Fibroblast of skin of scalp (primary cell): Measurements from ENCODE around the gene SLC35A4.
"Not testable (repeated sequence)": the region's sequence is repeated elsewhere in the genome, so short reads cannot be mapped to it uniquely, and the experiment has no call there.

Experiments used
- DNase-seq: peaks from one replicate; pipeline ENCODE4 v3.0.0-alpha.2; 2013

SLC35A4 gene

GRCh38 chr5:140591747-140592372, 27.2 kb downstream of the SLC35A4 start:
- DNase-seq, result peak; percentile 38

- DNase-seq, result not testable (repeated sequence)
Measured at GRCh38 chr5:140593070-140593469, 28.4 kb downstream of the SLC35A4 start.

DNA sequence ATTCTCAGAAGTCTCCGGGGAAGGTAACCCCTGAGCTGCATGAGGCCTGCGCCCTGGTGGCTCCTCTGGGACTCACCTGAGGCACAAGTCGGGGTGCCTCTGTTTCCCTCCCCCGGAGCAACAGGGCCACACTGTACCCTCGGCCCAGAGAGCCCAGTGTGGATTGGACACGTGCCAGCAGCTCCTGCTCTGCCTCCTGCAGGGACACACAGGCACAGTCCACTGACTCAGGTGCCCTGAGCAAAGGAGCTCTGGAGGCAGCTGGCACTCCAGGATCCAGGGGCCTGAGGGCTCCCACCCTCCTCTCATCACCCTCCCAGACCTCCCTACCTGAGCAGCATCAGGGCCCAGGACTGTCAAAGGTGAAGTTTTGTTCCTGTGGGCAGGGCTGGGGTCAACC, 29.5 kb downstream of the SLC35A4 start:
- no peak for DNase-seq

DNA sequence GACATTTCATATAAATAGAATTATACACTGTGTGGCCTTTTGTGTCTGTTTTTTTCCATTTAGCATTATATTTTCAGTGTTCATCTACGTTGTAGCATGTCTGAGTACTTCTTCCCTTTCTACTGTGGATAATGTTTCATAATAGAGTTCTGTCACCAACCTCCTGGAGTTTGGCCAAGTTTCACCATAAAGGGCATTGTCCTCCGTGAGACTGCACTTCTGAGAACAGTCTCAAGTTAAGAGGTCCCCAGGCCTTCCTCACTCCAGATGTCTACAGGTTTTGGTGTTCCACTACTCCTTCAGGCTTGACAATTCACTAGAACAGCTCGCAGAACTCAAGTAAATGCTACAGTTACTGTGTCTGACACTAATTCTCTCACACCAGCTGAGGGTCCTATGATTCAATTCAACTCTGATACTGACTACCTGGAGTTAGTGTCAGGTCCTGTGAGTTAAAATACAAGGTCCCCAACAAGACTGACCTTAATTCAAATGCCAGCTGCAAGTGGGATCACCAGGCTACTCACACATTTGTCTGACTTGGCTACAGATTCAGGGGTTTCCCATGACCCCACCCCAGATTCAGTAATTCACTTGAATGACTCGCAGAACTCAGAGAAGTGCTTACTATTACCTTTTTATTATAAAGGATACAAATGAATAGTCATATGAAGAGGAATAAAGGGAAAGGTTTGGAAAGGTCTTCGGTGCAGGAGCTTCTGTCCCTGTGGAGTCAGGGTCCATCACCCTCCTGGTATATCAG, 31.1 kb downstream of the SLC35A4 start:
- no peak for DNase-seq

DNA sequence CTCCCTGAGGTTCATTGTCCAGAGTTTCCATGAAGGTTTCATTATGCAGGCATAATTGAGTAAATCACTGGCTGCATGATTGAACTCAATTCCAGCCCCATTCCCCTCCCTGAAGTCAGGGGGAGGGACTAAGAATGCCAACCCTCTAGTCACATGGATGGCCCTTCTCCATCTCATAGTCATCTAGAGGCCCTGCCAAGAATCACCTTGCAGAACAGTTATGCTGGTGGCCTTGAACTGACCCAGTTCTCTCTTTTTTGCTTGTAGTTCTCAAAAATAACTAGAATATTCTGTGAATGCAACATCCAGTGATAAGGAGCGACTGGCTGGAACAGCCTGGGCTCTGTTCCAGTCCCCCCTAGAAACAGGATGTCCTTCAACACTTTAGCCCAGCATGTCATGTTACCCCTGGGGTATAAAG, 31.7 kb downstream of the SLC35A4 start:
- no peak for DNase-seq

- no peak for DNase-seq
Measured at GRCh38 chr5:140598836-140599235, 34.2 kb downstream of the SLC35A4 start.

DNA sequence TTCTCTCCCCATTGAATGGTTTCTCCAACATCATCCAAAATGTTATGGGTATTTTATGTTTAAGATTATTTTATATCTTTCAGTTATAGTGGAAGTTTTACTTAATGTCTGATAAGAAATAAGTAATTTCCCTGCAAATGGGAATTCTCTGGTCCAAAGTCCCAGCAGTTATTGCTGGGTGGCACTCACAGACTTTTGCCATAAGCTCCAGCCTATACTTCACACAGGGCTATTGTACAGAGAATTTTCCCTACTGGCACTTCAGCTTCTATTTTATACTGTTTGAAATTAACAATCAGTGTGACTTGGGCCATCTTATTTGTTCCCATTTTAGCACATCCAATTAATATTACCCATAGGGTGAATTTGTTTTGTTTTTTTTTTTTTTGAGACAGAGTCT, 35.5 kb downstream of the SLC35A4 start:
- DNase-seq, result no peak

GRCh38 chr5:140602147-140602546, 37.5 kb downstream of the SLC35A4 start:
- DNase-seq, result no peak

DNA sequence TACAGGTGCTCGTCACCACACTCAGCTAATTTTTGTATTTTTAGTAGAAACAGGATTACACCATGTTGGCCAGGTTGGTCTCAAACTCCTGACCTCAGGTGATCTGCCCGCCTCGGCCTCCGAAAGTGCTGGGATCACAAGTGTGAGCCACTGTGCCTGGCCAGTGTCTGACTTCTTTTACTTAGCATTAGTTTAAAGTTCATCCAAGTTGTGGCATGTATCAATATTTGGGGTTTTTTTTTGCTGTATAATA, 38.7 kb downstream of the SLC35A4 start:
- not testable (repeated sequence) for DNase-seq

GRCh38 chr5:140603734-140604133, 39.1 kb downstream of the SLC35A4 start:
- no peak for DNase-seq

- DNase-seq, result no peak
Measured at GRCh38 chr5:140605879-140606278, 41.3 kb downstream of the SLC35A4 start.

GRCh38 chr5:140607031-140607430, 42.4 kb downstream of the SLC35A4 start:
- no peak for DNase-seq

DNA sequence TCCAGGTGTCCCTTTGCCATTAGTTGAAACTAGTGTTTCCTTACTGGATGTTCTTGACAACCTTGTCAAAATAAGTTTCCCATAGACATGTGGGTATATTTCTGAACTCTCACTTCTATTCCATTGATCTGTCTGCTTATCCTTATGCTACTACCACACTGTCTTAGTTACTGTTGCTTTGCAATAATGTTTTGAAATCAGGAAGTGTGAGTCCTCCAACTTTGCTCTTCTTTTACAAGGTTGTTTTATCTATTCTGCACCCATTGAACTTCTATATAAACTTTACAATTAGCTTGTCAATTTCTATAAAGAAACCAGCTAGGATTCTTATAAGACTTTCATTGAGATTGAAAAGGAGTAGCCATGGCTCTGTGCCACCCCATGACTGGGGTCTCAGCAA, 44.1 kb downstream of the SLC35A4 start:
- DNase-seq, result no peak

DNA sequence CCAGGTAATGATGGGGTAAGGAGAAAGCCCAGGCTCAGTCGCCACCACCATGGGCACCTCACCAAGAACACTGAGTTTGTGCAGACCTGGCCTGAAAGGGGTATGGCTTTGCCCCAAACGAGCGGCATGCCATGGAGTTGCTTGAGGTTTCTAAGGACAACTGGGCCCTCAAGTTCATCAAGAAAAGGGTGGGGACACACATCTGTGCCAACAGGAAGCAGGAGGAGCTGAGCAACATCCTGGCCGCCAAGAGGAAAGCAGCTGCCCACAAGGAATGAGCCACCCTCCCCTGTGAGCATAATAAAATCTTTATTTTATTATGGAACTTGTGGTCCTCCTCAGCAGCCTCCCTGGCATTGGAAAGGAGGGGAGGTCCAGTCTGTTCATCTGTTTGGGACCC, 44.5 kb downstream of the SLC35A4 start:
- DNase-seq, result no peak

DNA sequence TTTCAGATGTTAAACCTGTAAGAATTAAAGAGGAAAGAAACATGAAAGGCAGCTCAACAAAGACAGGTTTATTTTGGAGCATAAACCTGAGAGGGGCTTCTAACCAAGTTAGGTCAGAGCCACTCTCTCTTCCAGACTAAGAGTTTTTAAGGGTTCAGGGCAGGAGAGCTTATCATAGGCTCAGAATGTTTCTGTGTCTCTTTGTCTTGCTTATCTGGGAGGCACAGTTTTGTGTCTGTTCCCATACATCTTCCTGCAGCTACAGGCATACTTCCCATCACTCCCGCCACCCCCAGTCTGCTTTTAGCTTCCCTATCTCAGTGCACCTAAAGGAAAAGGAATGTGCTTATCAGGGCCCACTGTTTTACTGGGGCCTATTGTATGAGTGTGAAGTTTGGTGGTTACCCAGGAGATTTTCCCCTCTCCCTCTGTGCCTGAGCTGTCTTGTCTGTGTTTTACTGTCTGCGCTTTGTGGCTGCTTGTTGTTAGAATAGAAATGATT, 46.4 kb downstream of the SLC35A4 start:
- peak; percentile 13 for DNase-seq
